Trophoblast cell (in vitro differentiated cells and primary cell): ENCODE results near the gene PHF21A.

ENCODE experiments used
- DNase-seq, 2 donors: peaks; one replicate each; pipeline ENCODE4 v3.0.0-alpha.2; 2016
- H2AFZ ChIP-seq: 2 replicates; pipeline ENCODE4 v1.6.1; 2013; ENCODE audit warnings: low read length, moderate library complexity, mild to moderate bottlenecking; ENCODE audit not compliant: insufficient read depth, poor library complexity
- H2AK5ac ChIP-seq: 2 replicates; pipeline ENCODE4 v1.6.1; 2013; ENCODE audit warnings: mild to moderate bottlenecking, low read length
- H2BK120ac ChIP-seq: 2 replicates; pipeline ENCODE4 v1.6.1; 2013; ENCODE audit warnings: low read length, mild to moderate bottlenecking, moderate library complexity; ENCODE audit not compliant: insufficient read depth, poor library complexity
- H2BK12ac ChIP-seq: 2 replicates; pipeline ENCODE4 v1.6.1; 2013; ENCODE audit warnings: mild to moderate bottlenecking, low read length, moderate library complexity
- H2BK5ac ChIP-seq: 2 replicates; pipeline ENCODE4 v1.6.1; 2013; ENCODE audit warnings: low read length, low read depth, moderate library complexity, mild to moderate bottlenecking; ENCODE audit not compliant: poor library complexity
- H3K14ac ChIP-seq: 2 replicates; pipeline ENCODE4 v1.6.1; 2013; ENCODE audit warnings: mild to moderate bottlenecking, low read length
- H3K18ac ChIP-seq: 2 replicates; pipeline ENCODE4 v1.6.1; 2013; ENCODE audit warnings: mild to moderate bottlenecking, low read length
- H3K23ac ChIP-seq: 2 replicates; pipeline ENCODE4 v1.6.1; 2013; ENCODE audit warnings: low read length
- H3K27ac ChIP-seq: 2 replicates; pipeline ENCODE4 v1.5.1; 2013; ENCODE audit warnings: low read depth, mild to moderate bottlenecking, inconsistent platforms, low read length, moderate library complexity
- H3K27me3 ChIP-seq: 2 replicates; pipeline ENCODE4 v1.6.1; 2013; ENCODE audit warnings: inconsistent platforms, mild to moderate bottlenecking, low read length, moderate library complexity; ENCODE audit not compliant: insufficient read depth
- H3K36me3 ChIP-seq, 2 experiments: 1 replicate in 1 of 2; 2 replicates in 1 of 2; pipeline ENCODE4 v1.6.1; 2013; ENCODE audit warnings: low read length in 2 of 2, mild to moderate bottlenecking in 2 of 2, moderate library complexity in 1 of 2; ENCODE audit not compliant: insufficient read depth in 2 of 2, control insufficient read depth in 1 of 2
- H3K4ac ChIP-seq: 2 replicates; pipeline ENCODE4 v1.6.1; 2013; ENCODE audit warnings: low read depth, mild to moderate bottlenecking, low read length, moderate library complexity
- H3K4me1 ChIP-seq, 2 experiments: 1 replicate in 1 of 2; 2 replicates in 1 of 2; pipeline ENCODE4 v1.6.1; 2013; ENCODE audit warnings: low read length in 2 of 2, mild to moderate bottlenecking in 2 of 2, moderate library complexity in 1 of 2; ENCODE audit not compliant: insufficient read depth in 2 of 2, control insufficient read depth in 1 of 2
- H3K4me2 ChIP-seq: 2 replicates; pipeline ENCODE4 v1.6.1; 2013; ENCODE audit warnings: inconsistent platforms, mild to moderate bottlenecking, low read length, moderate library complexity
- H3K4me3 ChIP-seq: 2 replicates; pipeline ENCODE4 v1.5.1; 2013; ENCODE audit warnings: mild to moderate bottlenecking, low read depth, low read length, inconsistent platforms
- H3K79me1 ChIP-seq: one replicate; pipeline ENCODE4 v1.6.1; 2013; ENCODE audit warnings: low read length
- H3K79me2 ChIP-seq: 2 replicates; pipeline ENCODE4 v1.6.1; 2013; ENCODE audit warnings: low read length, mild to moderate bottlenecking; ENCODE audit not compliant: control insufficient read depth, insufficient read depth, poor library complexity
- H3K9ac ChIP-seq: 2 replicates; pipeline ENCODE4 v1.6.1; 2013; ENCODE audit warnings: mild to moderate bottlenecking, low read length
- H3K9me3 ChIP-seq: 2 replicates; pipeline ENCODE4 v1.6.1; 2013; ENCODE audit warnings: low read depth, mild to moderate bottlenecking, control low read depth, inconsistent platforms, low read length; ENCODE audit not compliant: insufficient read depth
- H4K12ac ChIP-seq: 2 replicates; pipeline ENCODE4 v1.6.1; 2013; ENCODE audit warnings: low read depth, mild to moderate bottlenecking, low read length, moderate library complexity
- H4K8ac ChIP-seq: 2 replicates; pipeline ENCODE4 v1.6.1; 2013; ENCODE audit warnings: low read depth, mild to moderate bottlenecking, low read length, moderate library complexity
- H4K91ac ChIP-seq: one replicate; pipeline ENCODE4 v1.6.1; 2013; ENCODE audit warnings: low read depth, mild to moderate bottlenecking, low read length, moderate library complexity
- WGBS: extraction: QIAGEN DNeasy Blood & Tissue Kit; methylation state at CpG from one replicate; pipeline ENCODE4 v1.1.7; 2013; ENCODE audit warnings: missing lambda C conversion rate; ENCODE audit not compliant: insufficient read length, insufficient coverage; ENCODE audit errors: extremely low coverage; 5-methylcytosine and 5-hydroxymethylcytosine counted together

The PHF21A gene

DNA sequence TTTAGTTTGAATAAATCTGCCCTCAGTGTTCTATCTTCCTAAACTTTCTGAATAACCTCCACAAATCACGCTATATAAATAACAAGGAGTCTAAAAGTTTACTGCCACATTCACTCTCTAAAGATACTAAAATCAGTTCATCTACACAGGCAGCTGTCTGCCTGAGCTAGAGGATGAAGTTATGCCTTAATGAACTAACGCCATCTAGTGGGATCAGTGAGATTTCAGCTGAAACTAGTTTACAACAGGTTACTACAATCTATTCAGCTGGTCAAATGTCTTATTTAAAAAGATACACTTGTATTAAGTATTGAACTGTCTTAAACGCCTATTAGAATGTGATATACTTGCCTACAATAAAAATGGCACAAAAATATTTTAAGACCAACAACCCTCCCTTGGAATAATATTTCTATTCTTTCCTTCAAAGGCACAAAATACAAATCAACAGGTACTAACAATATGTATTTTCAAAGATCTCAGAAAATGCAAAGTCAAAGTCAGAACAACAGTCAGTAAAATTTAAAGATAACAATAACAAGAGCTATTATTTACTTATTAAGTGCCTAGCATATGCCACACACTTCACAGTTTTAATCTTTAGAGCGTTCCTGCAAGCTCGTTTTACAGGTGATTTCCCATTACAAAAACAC, 114.7 kb downstream of the PHF21A start:
- no CpG with 5 or more reads among the region's 5 CpGs for WGBS
- no peaks in the 10 kb centered on the region for H3K9me3 ChIP-seq
- no peaks in the 10 kb centered on the region for H3K4me1 ChIP-seq

DNA sequence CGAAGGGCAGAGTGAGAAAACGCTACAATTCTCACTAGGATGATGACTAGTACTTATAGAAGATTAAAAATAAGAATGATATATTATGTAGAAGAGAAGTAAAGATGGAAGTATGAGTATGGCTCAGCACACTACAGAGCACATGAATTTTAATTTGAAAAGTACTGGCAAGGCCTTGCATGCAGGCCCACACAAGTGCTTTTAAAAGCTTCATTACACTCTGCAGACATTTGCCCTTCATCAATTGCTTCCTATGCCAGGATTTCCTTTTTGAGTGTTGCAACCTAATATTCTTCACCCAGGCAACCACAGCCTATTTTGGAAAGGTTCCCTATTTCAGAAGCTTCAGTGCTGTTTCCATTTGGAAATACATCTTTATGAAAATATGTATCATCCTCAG, 117.7 kb downstream of the PHF21A start:
- no peak overlapping the region for H3K14ac ChIP-seq
- H2AK5ac ChIP-seq = no peak overlapping the region
- no peaks in the 10 kb centered on the region for H3K79me1 ChIP-seq
- no peak overlapping the region for H3K23ac ChIP-seq
- H3K18ac ChIP-seq = no peak overlapping the region
- no peak overlapping the region for H2BK12ac ChIP-seq
- H3K4me1 ChIP-seq = no peaks in the 10 kb centered on the region
- H3K27ac ChIP-seq = no peak overlapping the region
- H3K27me3 ChIP-seq = no peaks in the 10 kb centered on the region
- WGBS = no CpG with 5 or more reads among the region's 2 CpGs
- H4K12ac ChIP-seq = no peak overlapping the region
- H3K4me2 ChIP-seq = no peak overlapping the region
- no peak overlapping the region for H2AFZ ChIP-seq
- H3K9ac ChIP-seq = no peak overlapping the region
- no peak overlapping the region for H3K4ac ChIP-seq
- no peak overlapping the region for H2BK120ac ChIP-seq
- no peak overlapping the region for H4K8ac ChIP-seq
- no peaks in the 10 kb centered on the region for H3K36me3 ChIP-seq
- no peak overlapping the region for H2BK5ac ChIP-seq
- H4K91ac ChIP-seq = no peak overlapping the region
- no peak overlapping the region for H3K4me3 ChIP-seq
- no peak for DNase-seq
- H3K79me2 ChIP-seq = no peaks in the 10 kb centered on the region
- H3K9me3 ChIP-seq = no peaks in the 10 kb centered on the region

More for the DNA sequence above, 114.7 kb downstream of the PHF21A start:
- no peak overlapping the region for H2AK5ac ChIP-seq
- no peak overlapping the region for H3K27ac ChIP-seq
- H3K4me2 ChIP-seq = no peak overlapping the region
- no peaks in the 10 kb centered on the region for H3K79me2 ChIP-seq
- H3K4ac ChIP-seq = no peak overlapping the region
- H4K91ac ChIP-seq = no peak overlapping the region
- no peak overlapping the region for H4K12ac ChIP-seq
- no peaks in the 10 kb centered on the region for H3K27me3 ChIP-seq
- H2AFZ ChIP-seq = no peak overlapping the region
- no peaks in the 10 kb centered on the region for H3K36me3 ChIP-seq
- no peak overlapping the region for H3K18ac ChIP-seq
- peak; percentile 45 to 87 for DNase-seq
- H3K23ac ChIP-seq = no peak overlapping the region
- H3K14ac ChIP-seq = no peak overlapping the region
- no peak overlapping the region for H4K8ac ChIP-seq
- H2BK5ac ChIP-seq = no peak overlapping the region
- H2BK120ac ChIP-seq = no peak overlapping the region
- H3K4me3 ChIP-seq = no peak overlapping the region
- no peak overlapping the region for H3K9ac ChIP-seq
- no peaks in the 10 kb centered on the region for H3K79me1 ChIP-seq
- H2BK12ac ChIP-seq = no peak overlapping the region

DNA sequence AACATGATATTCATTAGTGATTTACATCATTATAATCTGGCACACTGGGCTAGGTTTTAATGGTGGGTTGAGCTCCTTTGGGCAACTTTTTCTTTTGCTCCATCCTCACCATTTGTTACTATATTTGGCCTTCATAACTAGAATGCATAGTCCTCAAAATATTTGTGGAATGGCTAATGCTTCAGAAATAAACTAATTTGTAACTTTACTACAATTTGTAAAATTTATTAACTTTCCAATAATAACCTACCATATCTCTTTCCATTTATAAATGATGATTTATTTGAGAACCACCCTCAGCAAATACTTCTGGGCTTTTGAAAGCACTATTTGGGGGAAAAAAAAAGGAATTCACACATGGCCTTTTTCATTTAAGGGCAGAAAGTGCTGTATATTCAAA, 119.1 kb downstream of the PHF21A start:
- no peak overlapping the region for H4K8ac ChIP-seq
- DNase-seq = no peak
- no peak overlapping the region for H2BK12ac ChIP-seq
- H3K27ac ChIP-seq = no peak overlapping the region
- no peak overlapping the region for H3K23ac ChIP-seq
- H3K79me1 ChIP-seq = no peaks in the 10 kb centered on the region
- no peaks in the 10 kb centered on the region for H3K79me2 ChIP-seq
- H3K9me3 ChIP-seq = no peaks in the 10 kb centered on the region
- H2AK5ac ChIP-seq = no peak overlapping the region
- no peak overlapping the region for H3K4me2 ChIP-seq
- H3K14ac ChIP-seq = no peak overlapping the region
- H3K4me1 ChIP-seq = no peaks in the 10 kb centered on the region
- H4K91ac ChIP-seq = no peak overlapping the region
- H3K18ac ChIP-seq = no peak overlapping the region
- no peak overlapping the region for H4K12ac ChIP-seq
- no peak overlapping the region for H2BK120ac ChIP-seq
- no peaks in the 10 kb centered on the region for H3K36me3 ChIP-seq
- no peak overlapping the region for H3K9ac ChIP-seq
- H3K4me3 ChIP-seq = no peak overlapping the region
- no peak overlapping the region for H2BK5ac ChIP-seq
- H3K27me3 ChIP-seq = no peaks in the 10 kb centered on the region
- H3K4ac ChIP-seq = no peak overlapping the region
- no peak overlapping the region for H2AFZ ChIP-seq

DNA sequence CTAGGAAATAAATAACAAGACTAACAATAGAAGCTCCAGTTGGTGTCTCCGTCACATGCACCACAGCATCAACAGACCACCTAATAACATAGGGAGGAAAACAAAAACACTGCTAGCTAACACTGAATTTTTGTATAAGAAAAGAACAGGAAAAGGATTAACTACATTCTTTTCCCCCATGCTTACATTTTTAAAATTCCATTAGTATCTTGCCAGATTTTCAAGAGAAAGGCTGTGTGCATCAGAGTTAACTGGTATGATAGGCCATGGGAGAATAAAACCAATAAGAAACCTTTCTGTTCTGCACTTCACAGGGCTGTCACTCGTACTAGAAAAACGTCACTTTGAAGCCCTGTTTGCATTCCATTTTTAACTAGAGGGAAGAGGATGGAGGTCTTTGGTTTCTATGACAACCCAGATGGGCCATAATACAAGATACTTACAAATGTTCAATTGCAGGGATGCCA, 119.8 kb downstream of the PHF21A start:
- Histone ChIP-seq H3K14ac (no peak overlapping the region), H3K4me2 (peak overlapping the region; percentile 11), H3K9ac (no peak overlapping the region), H3K27me3 (no peaks in the 10 kb centered on the region), H3K27ac (no peak overlapping the region), H3K36me3 (no peaks in the 10 kb centered on the region), H3K4me1 (no peaks in the 10 kb centered on the region), H4K91ac (no peak overlapping the region), H3K79me1 (no peaks in the 10 kb centered on the region), H4K8ac (no peak overlapping the region), H4K12ac (no peak overlapping the region), H2BK120ac (no peak overlapping the region), H2BK5ac (no peak overlapping the region), H3K9me3 (no peaks in the 10 kb centered on the region), H3K18ac (no peak overlapping the region), H3K4ac (no peak overlapping the region), H2AK5ac (no peak overlapping the region), H2BK12ac (no peak overlapping the region), H3K23ac (no peak overlapping the region), H3K79me2 (no peaks in the 10 kb centered on the region), H3K4me3 (no peak overlapping the region), H2AFZ (no peak overlapping the region)
- DNase-seq = peak in 1 of 2 donors; percentile 40
- WGBS = no CpG with 5 or more reads among the region's 3 CpGs
